GM06990 (cell line): ENCODE measurements around the gene RIC3.

ENCODE experiments used
- DNase-seq: peaks from one replicate; pipeline ENCODE4 v3.0.0-alpha.2; 2011; ENCODE audit not compliant: insufficient read length; ENCODE audit errors: extremely low read depth
- H3K27me3 ChIP-seq: replicated peaks from 2 replicates; pipeline ENCODE4 v1.6.0; 2011; ENCODE audit warnings: low read length; ENCODE audit not compliant: control insufficient read depth, insufficient read depth
- H3K36me3 ChIP-seq: 2 replicates; pipeline ENCODE4 v1.5.1; 2011; ENCODE audit warnings: low read length; ENCODE audit not compliant: control insufficient read depth, insufficient read depth
- H3K4me3 ChIP-seq: replicated peaks from 2 replicates; pipeline ENCODE4 v1.5.1; 2011; ENCODE audit warnings: low read depth, mild to moderate bottlenecking, control low read depth, low read length
- TF ChIP-seq, protein P1 (sequence below): IDR thresholded peaks from 2 replicates; pipeline ENCODE4 v1.5.1; 2011; ENCODE audit warnings: low read length, control low read depth, mild to moderate bottlenecking, inconsistent platforms; ENCODE audit not compliant: insufficient read depth, poor library complexity, severe bottlenecking

RIC3 gene

DNA sequence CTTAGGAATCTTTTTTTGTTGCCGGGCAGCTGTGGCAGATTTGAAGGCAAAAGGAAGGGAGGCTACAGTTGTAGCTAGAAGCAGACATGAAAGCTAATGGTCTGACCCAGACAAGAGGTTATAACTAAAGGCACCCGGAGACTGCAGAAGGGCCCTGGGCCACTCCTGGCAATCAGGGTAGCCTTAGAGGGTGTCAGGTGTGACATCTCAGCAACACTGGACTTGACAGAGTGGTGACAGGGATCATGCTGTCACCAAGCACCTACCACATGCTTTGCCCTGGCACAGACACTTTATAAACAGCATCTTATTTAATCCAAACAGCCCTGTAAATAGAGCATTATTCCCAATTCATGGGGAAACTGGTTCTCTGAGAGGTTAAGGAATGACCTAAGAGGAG is 62.1 kb downstream of the RIC3 start:
- H3K4me3 ChIP-seq: no peak overlapping the region
- no peaks in the 10 kb centered on the region; the same call in none of the 2 replicates for H3K36me3 ChIP-seq
- no peak for DNase-seq
- H3K27me3 ChIP-seq: no peaks in the 10 kb centered on the region
- TF ChIP-seq, protein P1, sequence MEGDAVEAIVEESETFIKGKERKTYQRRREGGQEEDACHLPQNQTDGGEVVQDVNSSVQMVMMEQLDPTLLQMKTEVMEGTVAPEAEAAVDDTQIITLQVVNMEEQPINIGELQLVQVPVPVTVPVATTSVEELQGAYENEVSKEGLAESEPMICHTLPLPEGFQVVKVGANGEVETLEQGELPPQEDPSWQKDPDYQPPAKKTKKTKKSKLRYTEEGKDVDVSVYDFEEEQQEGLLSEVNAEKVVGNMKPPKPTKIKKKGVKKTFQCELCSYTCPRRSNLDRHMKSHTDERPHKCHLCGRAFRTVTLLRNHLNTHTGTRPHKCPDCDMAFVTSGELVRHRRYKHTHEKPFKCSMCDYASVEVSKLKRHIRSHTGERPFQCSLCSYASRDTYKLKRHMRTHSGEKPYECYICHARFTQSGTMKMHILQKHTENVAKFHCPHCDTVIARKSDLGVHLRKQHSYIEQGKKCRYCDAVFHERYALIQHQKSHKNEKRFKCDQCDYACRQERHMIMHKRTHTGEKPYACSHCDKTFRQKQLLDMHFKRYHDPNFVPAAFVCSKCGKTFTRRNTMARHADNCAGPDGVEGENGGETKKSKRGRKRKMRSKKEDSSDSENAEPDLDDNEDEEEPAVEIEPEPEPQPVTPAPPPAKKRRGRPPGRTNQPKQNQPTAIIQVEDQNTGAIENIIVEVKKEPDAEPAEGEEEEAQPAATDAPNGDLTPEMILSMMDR: no peak

DNA sequence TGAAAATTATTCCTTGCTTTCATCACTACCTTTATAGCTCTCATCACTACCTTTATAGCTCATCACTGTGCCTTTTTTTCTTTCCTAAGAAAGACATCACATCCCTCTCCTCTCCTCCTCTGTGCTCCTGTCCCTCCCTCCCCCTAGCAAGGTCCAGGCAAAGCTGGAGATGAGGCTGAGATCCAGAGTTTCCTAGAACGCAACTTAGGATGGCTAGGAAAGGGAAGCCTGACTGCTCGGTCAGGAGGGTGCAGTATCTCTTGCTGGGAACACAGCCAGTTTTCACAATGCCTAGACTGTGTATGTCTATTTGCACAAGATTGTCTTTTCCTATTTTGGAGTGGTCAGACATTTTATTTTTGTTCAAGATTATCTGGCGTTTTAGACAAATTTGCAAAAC is 63.2 kb downstream of the RIC3 start:
- H3K36me3 ChIP-seq: no peaks in the 10 kb centered on the region; the same call in none of the 2 replicates
- DNase-seq: no peak
- TF ChIP-seq, protein P1: no peak
- no peak overlapping the region for H3K4me3 ChIP-seq
- no peaks in the 10 kb centered on the region for H3K27me3 ChIP-seq

- Histone ChIP-seq H3K27me3 (no peaks in the 10 kb centered on the region), H3K4me3 (no peak overlapping the region), H3K36me3 (no peaks in the 10 kb centered on the region; the same call in 1 of the 2 replicates)
- TF ChIP-seq, protein P1: no peak
- DNase-seq: no peak
These were observed 63.7 kb downstream of the RIC3 start for GRCh38 chr11:8105133-8105532.

- Histone ChIP-seq H3K4me3 (no peak overlapping the region), H3K27me3 (no peaks in the 10 kb centered on the region), H3K36me3 (no peaks in the 10 kb centered on the region; the same call in 1 of the 2 replicates)
- DNase-seq: no peak
- TF ChIP-seq, protein P1: no peak
These were observed 64.9 kb downstream of the RIC3 start for GRCh38 chr11:8103909-8104308.

DNA sequence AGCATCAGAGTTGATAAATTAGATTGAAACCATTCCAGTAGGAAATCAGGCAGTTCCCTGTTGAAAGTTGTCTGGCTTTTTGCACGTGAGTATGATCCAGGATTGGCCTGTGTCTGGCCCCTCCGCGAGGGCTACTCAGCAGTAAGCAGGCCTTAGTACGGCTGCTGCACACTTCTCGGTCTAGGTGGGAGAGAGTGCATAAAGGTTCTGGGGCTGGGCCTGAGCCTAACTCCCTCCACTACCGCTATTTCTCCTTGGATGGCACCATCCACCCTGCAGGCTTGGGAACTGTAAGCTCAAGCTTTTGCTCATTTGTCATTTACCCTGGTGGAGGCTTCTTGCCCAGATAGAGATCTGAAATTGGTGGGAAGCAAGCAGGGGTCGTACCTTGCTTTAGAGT is 65.9 kb downstream of the RIC3 start:
- Histone ChIP-seq H3K4me3 (no peak overlapping the region), H3K36me3 (no peaks in the 10 kb centered on the region; the same call in 1 of the 2 replicates), H3K27me3 (no peaks in the 10 kb centered on the region)
- no peak for DNase-seq
- TF ChIP-seq, protein P1: no peak
